ENCODE measurements around the gene CDH2. TPM values are rescaled to one million over a fixed set of nuclear protein-coding genes. Genes with fewer than 3 reads are reported as not detected.

Gene CDH2
- 1 to 10 TPM; 4.9 to 8.2 (median 6.4) TPM for total RNA-seq
- 1 to 10 TPM in 1 of 3 donors, under 1 TPM in 1, not detected in 1; under 0.01 to 1.5 TPM for polyA plus RNA-seq

DNA sequence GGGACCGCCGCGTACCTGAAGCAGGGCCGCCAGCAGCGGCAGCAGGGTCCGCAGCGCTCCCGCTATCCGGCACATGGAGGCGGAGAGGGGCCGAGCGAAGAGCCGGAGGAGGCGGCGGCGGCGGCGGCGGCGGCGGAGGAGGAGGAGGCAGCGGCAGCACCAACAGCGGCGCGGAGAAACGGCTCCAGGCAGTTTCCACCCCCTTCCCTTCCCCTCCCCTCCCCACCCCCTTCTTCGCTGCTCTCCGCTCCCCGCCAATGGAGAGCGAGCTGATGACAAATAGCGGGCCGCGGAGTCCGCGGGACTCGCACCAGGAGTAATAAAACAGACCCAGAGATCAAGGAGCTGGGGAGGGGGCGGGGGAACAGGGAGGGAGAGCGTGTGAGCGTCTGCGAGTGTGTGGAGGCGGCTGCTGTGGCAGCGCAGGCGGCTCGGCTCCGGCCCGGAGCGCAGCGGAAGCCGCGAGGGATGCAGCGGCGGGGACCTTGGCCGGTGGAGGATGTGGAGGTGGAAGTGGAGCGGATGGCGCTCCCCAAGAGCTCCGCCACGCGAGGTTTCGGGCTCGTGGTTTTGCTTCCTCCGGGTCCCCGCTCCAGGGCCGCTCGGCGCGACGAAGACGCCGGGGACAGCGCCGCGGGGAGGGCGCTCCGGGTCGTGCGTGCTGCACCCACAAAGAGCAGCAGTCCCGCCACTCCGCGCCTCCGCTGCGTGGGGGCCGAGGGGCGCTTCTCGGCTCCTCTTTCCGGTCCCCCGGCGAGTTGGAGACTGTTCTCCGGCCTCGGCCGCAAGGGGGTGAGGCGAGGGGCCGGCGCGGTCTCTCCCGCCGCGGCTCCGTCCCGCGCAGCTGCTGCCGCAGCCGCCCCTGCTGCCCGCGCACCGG is at the start of gene CDH2:
TSS of gene CDH2 (minus strand) at position 183 of the 880 bp plus-strand sequence. CDS start at position 75, 108 bp downstream.
- DNase-seq, result peak; percentile 68

DNA sequence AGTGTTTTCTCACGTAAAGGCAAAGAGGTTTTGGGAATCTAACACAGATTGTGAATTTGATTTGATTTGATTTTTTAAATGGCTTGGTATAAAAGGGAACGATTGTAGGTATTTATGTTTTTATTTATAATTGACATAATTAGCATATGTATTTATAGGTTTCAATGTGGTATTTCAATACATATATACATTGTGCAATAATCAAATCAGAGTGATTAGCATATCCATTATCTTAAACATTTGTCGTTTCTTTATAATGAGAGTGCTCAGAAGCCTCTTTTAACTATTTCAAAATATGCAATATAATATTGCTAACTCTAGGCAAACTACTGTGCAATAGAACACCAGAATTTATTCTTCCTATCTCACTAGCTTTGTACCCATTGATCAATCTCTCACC is 35.1 kb upstream of the CDH2 start:
- Histone ChIP-seq H3K27me3 (no peaks in the 10 kb centered on the region), H3K27ac (no peak overlapping the region), H3K4me1 (no peaks in the 10 kb centered on the region), H3K4me3 (no peak overlapping the region), H3K9me3 (no peaks in the 10 kb centered on the region), H3K36me3 (no peaks in the 10 kb centered on the region)
- TF ChIP-seq POLR2AphosphoS5 (IDR thresholded peaks at IDR 0.05) (no peak), CTCF (IDR thresholded peaks at IDR 0.05) (no peak), POLR2A (IDR thresholded peaks at IDR 0.05) (no peak), EP300 (IDR thresholded peaks at IDR 0.05) (no peak)
- WGBS, 2 donors, result 79 to 88% methylated on average over 3 of the region's 3 CpGs
- no peak for DNase-seq
- intact Hi-C loops (cut with DNase I), result no loop called here

More for the DNA sequence above, at the start of gene CDH2:
- Histone ChIP-seq H3K27me3 (peaks cover 19 to 47% (median 28%) of the 10 kb centered on the region in 3 donors), H3K4me1 (peaks cover 0 to 29% (median 18%) of the 10 kb centered on the region in 4 donors), H3K9me3 (no peaks in the 10 kb centered on the region), H3K4me3 (peak within 1 kb of the TSS; percentile 46 to 70 (median 56)), H3K36me3 (no peaks in the 10 kb centered on the region), H3K27ac (peak within 1 kb of the TSS; percentile 45 to 81 (median 68))
- TF ChIP-seq CTCF (IDR thresholded peaks at IDR 0.05), result no peak
- peak in 1 of 4 donors; percentile 66 for TF ChIP-seq POLR2AphosphoS5 (IDR thresholded peaks at IDR 0.05)
- 1% methylated on average over 105 of the region's 105 CpGs for WGBS, 2 donors
- intact Hi-C loops (cut with DNase I), result no loop called here

DNA sequence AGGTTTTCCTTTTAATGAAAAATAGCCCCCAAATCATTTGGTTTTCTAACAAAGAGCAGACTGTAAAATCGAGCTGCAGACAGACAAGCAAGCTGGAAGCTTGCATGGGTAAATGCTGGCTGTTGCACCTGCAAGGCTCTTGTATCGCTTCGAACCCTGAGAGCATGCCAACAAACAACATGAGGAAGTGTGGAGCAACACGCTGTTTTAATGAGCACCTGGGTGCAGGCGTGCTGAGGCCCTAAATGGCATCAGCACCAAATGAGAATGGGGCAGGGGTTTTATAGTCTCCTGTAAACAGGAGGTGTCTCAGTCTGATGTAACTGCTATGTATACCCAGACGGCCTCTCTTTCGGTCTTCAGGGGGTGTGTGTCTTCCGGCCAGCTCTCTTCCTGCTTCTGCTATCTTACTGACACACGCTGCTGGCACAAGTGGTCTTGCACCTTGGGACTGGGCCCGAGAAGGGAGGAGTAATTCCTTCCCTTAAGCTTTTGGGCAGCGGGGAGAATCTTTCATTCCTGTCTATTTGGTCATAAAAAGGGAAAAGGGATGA is 31.9 kb upstream of the CDH2 start:
- Histone ChIP-seq H3K4me3 (no peak overlapping the region), H3K27me3 (no peaks in the 10 kb centered on the region), H3K9me3 (no peaks in the 10 kb centered on the region), H3K27ac (no peak overlapping the region), H3K4me1 (peaks cover 0 to 4% (median 0%) of the 10 kb centered on the region in 4 donors), H3K36me3 (no peaks in the 10 kb centered on the region)
- WGBS, 2 donors, result 50 to 58% methylated on average over 11 of the region's 11 CpGs
- no peak for DNase-seq
- TF ChIP-seq POLR2A (IDR thresholded peaks at IDR 0.05), result no peak
- TF ChIP-seq POLR2AphosphoS5 (IDR thresholded peaks at IDR 0.05), result no peak
- TF ChIP-seq EP300 (IDR thresholded peaks at IDR 0.05), result no peak
- TF ChIP-seq CTCF (IDR thresholded peaks at IDR 0.05), result no peak
- intact Hi-C loops (cut with DNase I), result no loop called here

DNA sequence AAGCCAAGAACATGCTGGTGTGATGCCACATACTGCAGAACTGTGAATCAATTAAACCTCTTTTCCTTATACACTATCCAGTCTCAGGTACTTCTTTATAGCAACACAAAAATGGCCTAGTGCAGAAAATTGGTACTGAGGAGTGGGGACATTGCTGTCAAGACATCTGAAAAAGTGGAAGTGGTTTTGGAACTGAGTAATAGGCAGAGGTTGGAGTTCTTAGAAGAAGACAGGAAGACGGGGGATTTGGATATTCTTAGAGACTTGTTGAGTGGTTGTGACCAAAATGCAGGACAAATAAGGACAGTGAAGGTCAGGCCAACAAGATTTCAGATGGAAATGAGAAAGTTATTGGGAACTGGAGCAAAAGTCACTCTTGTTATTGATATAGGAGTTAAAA is 31.3 kb upstream of the CDH2 start:
- TF ChIP-seq EP300 (IDR thresholded peaks at IDR 0.05), result no peak
- TF ChIP-seq POLR2AphosphoS5 (IDR thresholded peaks at IDR 0.05), result no peak
- no peak for TF ChIP-seq POLR2A (IDR thresholded peaks at IDR 0.05)
- TF ChIP-seq CTCF (IDR thresholded peaks at IDR 0.05), result no peak
- intact Hi-C loops (cut with DNase I), result no loop called here
- Histone ChIP-seq H3K4me1 (peaks cover 0 to 4% (median 0%) of the 10 kb centered on the region in 4 donors), H3K27me3 (no peaks in the 10 kb centered on the region), H3K36me3 (no peaks in the 10 kb centered on the region), H3K4me3 (no peak overlapping the region), H3K27ac (no peak overlapping the region), H3K9me3 (no peaks in the 10 kb centered on the region)
- 52 to 82% methylated on average over 1 of the region's 1 CpG for WGBS, 2 donors
- DNase-seq, result no peak
